DMS114 treated with DMSO at 0.1 percent for 48 hours (cell line): ENCODE measurements around the gene FBXO40.

ENCODE experiments used
- DNase-seq: peaks from one replicate; lab custom pipeline; 2025; ENCODE audit not compliant: unreplicated experiment; lab: John Stamatoyannopoulos, UW

The FBXO40 gene

DNA sequence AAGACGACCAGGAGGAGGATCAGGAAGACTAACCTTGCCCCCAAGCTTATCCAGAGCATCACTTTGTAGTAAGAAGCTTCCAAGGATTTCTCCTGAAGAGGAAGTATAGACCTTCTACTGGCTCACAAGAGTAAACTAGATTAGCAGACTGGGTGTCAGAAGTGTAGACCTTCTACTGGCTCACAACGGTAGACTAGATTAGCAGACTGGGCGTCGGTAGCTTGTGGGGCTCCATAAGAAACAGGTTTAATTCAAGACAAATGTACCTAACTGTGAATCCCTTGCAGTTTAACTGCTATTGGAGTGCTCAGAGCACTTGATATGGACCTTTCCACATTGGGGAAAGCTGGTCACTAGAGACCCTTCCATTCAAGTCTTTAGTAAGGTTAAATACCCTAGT is 12.9 kb downstream of the FBXO40 start:
- no peak for DNase-seq

DNA sequence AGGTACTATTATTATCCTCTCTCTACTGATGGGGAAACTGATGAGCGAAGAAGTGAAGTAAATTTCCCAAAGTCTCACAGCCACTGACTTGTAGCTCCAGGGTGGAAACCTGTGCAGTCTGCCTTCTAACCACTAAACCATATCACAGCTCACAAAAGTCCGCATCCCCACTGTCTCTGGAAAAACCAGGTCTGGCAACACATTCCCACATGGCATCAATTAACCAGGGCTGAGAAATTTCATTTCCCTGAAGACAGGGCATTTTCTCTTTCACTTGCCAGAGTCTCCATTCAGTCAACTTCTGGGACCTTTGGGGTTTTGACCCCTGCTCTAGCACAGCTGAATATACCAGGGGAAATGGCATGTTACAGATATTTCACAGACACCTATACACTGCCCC is 26.5 kb downstream of the FBXO40 start:
- no peak for DNase-seq

GRCh38 chr3:121621491-121621890 is 28.3 kb downstream of the FBXO40 start:
- no peak for DNase-seq

DNA sequence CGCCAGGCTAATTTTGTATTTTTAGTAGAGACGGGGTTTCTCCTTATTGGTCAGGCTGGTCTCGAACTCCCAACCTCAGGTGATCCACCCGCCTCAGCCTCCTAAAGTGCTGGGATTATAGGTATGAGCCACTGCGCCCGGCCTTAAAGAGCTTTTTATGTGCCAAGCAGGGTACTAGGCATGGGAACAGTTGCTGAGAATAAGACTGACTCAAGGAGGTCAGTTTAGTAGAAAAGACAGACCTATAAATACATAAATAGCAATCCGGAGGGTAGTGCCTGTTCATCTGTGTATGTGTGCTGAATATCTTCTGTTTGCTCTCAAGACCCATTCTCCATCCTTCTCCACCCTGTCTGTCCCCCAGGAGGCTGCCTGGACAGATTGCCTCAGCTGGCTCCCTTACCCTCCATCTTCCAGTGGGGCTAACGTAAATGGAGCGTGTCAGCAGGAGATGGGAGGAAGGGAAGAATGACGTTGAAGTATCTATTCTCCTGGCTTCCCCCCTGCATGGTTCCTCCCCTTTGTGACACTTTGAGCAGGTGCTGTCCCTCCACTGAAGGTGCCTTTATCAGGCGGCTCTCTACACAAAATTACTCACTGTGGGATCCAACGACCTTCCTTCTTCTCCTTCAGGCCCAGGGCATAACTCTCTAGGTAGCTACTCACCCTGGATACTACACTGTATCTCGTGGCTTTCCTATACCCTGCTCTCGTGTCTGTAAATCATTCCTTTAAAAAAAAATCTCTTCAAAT is 31.1 kb downstream of the FBXO40 start:
- no peak for DNase-seq

GRCh38 chr3:121626495-121626894 is 33.3 kb downstream of the FBXO40 start:
- DNase-seq, result no peak

DNA sequence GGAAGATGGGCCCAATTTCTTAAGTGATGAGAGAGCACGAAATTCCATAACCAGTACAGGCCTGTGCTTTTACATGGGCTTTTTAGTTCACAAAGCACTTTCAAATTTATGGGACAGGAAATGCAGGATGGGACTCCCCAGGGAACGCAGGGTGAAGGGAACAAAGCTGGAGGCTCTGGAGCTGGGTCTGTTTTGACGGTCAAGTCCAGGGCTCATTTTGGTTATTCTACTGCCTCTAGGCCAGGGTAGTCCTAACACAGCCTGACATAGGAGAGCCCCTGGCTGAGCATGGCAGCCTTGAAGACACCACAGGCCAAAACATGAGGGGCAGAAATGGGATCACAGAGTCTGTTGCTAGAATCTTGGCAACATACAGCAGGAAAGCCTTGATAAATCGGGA is 34.0 kb downstream of the FBXO40 start:
- no peak for DNase-seq

DNA sequence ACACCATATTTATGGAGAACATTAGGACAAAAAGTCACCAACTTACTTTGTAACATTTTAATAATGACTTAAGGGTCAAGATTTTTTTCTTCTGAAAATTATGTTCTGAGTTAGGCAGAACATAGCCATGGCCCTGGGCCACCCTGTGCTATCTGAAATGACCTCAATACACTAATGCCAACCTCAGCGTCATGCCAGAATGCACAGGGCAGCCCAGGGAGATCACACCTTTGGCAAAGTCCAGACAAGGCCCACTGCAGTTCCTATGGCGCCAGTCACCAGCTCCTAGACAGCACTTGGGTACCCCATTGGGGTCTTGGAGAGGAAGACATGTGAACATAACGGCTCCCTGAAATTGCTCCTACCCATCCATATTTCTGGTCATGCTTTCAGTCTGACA is 34.4 kb downstream of the FBXO40 start:
- DNase-seq, result no peak

GRCh38 chr3:121629601-121630000 is 36.4 kb downstream of the FBXO40 start:
- DNase-seq, result no peak

- DNase-seq, result no peak
These were observed 37.2 kb downstream of the FBXO40 start for GRCh38 chr3:121630355-121630754.

- DNase-seq, result no peak
These were observed 44.7 kb downstream of the FBXO40 start for GRCh38 chr3:121637922-121638321.

- DNase-seq, result no peak
These were observed 47.9 kb downstream of the FBXO40 start for GRCh38 chr3:121641127-121641526.

DNA sequence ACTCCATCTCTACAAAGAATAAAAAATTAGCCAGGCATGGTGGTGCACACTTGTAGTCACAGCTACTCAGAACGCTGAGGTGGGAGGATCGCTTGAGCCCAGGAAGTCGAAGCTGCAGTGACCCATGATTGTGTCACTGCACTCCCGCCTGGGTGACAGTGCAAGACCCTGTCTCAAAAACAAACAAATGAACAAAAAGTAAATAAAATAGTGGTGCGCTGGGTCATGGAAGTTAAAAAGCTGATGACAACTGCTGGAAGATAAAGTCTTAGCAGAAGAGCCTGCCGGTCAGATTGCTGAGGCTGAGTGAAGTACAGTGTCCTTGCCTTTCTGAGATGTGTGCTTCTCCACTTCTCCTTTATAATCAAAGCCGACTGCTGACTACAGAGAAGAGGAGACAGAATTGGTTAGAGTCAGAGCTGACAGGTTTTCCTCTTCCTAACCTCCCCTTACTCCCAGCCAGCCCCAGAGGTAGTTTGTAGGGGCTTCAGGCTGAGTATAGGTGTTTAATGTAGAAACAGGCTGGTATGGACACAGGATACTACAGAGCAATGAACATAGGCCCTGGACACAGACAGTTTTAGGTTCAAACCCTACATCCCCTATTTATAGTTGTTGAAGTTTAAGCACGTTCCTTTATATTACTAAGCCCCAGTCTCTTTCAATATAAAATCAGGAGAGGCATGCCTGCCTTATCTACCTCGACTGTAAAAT is 49.6 kb downstream of the FBXO40 start:
- no peak for DNase-seq

DNA sequence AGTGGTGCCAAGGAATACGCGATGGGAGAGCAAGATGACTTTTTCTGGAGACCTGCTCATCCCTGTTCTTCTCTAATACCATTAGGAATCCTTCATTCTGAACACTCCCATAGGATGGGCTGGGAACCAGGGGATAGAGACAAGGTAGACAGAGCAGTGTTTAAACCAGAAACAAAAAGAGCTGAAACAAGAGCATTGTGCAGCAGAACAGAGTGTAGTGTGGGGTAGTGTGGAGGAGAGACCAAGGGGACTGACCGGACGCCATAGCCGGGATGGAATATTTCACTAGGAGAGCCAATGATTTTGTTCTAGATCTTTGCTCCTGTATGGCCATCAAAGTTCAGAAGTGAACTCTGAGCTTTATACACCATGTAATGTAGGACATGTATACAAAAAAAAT is 51.9 kb downstream of the FBXO40 start:
- no peak for DNase-seq

DNA sequence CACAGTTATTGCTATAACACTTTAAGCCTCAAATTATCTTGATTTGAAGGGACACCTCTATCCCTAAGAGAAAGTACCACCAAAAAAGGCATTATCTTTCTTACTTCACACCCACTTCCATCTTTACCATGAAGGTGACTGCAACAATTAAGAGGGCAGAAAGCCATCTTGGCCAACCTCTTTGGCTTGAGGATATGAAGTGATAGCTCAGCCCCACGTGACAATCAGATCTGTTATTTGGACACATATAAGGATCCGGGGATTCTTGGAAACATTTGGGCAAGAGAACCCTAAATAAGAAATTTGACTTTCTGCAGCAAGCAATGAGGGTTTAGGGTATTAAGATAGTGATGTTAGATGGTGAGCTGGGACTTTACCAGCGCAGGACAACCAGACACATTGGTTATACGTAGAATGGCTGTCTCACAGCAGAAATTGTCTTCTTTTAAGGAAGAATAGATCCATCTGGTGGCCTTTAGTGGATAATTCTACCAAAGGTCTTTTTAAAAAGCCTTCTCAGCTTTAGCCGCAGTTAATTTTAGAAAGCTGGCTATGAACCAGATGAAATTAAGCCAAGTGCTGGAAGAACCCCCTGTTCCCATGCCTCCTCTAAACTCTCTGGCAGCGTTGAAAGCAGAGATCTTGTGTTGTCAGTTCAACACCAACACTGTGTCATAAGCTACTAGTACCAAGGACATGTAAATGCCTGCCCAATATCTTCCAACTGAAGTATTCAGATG is 55.2 kb downstream of the FBXO40 start:
- no peak for DNase-seq

DNA sequence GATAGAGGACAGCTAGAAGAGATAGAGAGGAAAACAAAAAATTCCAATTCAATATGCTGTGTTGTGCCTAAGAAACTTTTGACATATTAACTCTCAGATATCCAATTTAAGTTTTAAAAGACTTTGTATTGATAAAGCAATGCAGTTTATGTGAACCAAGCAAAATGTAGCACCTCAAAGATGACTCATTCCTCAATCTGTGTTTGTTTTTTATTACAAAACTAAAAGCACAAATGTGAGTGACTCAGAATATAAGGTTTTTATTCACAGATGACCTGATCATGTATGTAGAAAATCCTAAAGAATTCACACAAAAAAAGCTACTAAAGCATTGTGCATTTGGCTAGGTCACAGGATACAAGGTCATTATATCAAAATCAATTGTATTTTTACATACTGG is 56.5 kb downstream of the FBXO40 start:
- DNase-seq, result no peak

GRCh38 chr3:121651684-121652083 is 58.5 kb downstream of the FBXO40 start:
- DNase-seq, result no peak

DNA sequence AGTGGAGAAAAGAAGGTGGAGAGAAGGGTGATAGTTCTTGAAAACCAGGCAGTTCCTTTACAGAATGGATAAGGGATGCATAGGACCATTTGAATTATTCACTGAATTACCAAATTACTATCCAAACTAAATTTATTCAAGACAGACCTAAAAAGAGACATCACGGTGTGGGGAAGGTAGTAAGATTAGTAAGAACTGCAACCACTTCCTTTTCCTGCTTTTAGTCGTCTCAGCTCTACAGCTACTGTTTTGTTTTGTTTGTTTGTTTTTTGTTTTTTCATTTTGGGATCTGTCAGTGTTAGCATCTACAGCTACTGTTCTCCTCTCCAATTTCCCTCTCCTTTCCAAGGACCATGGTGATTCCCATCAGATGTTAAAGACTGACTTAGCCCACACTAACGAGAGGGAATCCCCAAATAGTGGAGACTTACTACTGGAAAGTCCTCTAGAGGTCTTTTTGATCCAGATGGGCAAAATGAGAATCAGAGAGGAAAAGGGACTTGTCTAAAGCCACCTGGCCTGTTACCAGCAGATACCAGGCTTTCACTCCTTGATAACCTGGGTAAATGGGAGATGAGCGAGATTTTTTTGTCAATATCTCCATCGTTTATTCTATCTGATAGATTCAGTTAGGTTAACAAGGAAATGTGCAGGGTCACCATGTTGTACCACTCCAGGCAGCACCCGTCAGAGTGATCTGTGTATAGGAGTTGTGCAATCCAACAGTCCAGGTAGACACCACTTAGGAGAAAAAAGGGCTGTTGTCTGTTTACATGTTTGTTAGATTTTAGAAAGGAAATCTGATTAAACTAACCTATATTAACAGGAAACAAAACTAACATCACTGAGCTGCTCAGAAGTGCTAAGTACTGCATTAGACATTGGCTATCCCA is 61.6 kb downstream of the FBXO40 start:
- no peak for DNase-seq

DNA sequence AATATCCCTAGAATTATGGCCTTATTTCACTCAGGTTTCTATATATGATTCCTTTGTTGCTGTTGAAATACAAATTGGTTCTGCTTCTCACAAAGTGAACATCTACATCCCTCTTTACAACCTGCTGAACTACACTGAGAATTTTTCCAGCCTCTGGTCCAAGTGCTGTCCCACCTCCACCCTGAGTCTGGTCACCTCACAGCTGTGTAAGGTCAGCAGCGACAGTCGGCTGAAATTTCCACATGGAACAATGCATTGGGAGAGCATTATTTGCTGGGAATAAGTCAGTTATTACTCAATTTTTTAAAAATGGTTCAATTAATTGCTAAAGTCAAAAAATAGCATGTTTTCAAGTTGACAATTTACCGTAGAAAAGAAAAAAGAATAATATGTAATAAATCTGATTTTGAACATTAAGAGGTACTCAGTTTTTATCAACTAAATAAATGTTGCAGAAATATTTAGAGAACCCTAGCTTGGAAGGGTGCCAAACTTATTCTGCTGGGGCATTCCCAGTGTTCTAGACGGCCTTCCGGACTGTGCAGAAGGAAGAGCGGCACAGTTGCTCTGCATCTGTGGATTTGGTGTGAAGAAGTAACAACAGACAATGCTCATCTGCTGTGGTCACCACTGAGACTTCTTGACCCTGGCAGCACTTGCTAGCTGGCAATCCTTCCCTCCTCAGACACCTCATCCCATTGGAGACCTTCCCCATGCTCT is 65.7 kb downstream of the FBXO40 start:
- DNase-seq, result no peak

- DNase-seq, result no peak
These were observed 66.4 kb downstream of the FBXO40 start for GRCh38 chr3:121659586-121659985.
